AG04449 (cell line): Measurements from ENCODE around the gene RPS21.

Experiments
- CTCF ChIA-PET: fragments of 350-600 bp; formaldehyde crosslinking; extraction: SDS; loops from one replicate; lab custom pipeline; 2021; ENCODE audit warnings: antibody characterized with exemption; lab: Yijun Ruan, JAX
- POLR2A ChIA-PET: fragments of 400-600, 350-600 bp; formaldehyde crosslinking; extraction: SDS; loops from one replicate; lab custom pipeline; 2020; ENCODE audit warnings: antibody characterized with exemption, inconsistent platforms; lab: Yijun Ruan, JAX
- DNase-seq: peaks from one replicate; pipeline ENCODE4 v3.0.0-alpha.2; 2010; ENCODE audit warnings: low read depth, low spot score
- H3K4me3 ChIP-seq: 2 replicates; pipeline ENCODE4 v1.5.1; 2011; ENCODE audit warnings: low read depth, mild to moderate bottlenecking, control low read depth, low read length
- TF ChIP-seq, protein P1 (sequence below): IDR thresholded peaks from one replicate; pipeline ENCODE4 v1.5.1; 2011; ENCODE audit warnings: mild to moderate bottlenecking, moderate library complexity, low read length, control low read depth, inconsistent platforms; ENCODE audit not compliant: insufficient read depth; ENCODE audit errors: missing control alignments

Gene RPS21

DNA sequence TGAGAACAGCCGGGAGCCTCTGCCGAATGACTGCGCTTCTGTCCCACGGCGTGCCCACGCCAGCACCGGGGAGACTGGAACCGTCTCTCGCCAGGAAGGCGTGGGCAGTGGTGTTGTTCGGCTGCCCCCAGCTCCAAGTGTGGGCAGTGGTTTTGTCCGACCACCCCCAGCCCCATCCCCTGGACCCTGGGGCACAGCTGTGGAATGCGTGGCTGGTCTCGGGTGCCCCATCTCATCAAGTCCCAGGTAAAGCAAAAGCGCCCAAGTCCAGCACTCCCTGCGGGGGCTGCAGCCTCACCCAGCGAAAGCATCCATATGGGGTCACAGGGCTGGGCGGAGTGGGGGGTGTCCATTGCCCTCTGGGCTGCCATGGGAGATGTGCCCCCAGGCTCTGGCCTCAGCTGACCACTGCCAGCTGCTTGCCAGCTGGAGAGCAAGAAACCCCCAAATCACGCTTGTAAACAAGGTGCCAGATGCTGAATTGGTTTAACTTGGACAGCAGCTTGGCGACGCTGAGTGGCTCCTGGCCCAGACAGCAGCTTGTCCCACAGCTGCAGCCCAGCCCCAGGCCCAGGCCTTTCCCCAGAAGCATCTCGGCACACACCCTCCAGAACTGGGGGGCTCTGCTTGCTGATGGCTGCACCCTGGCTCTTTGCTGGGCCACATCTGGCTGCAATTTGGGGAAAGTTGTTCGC, 15.7 kb downstream of the RPS21 start:
- POLR2A ChIA-PET: no interaction called here
- no peak for DNase-seq
- CTCF ChIA-PET: interaction anchor here (1.3 to 1.6 kb wide), 3 partner anchors 16 to 102 kb away, joined by 3 to 6 read pairs (median 5); partner anchors contain the start of gene RPS21
- TF ChIP-seq, protein P1, sequence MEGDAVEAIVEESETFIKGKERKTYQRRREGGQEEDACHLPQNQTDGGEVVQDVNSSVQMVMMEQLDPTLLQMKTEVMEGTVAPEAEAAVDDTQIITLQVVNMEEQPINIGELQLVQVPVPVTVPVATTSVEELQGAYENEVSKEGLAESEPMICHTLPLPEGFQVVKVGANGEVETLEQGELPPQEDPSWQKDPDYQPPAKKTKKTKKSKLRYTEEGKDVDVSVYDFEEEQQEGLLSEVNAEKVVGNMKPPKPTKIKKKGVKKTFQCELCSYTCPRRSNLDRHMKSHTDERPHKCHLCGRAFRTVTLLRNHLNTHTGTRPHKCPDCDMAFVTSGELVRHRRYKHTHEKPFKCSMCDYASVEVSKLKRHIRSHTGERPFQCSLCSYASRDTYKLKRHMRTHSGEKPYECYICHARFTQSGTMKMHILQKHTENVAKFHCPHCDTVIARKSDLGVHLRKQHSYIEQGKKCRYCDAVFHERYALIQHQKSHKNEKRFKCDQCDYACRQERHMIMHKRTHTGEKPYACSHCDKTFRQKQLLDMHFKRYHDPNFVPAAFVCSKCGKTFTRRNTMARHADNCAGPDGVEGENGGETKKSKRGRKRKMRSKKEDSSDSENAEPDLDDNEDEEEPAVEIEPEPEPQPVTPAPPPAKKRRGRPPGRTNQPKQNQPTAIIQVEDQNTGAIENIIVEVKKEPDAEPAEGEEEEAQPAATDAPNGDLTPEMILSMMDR: no peak
- no peak overlapping the region for H3K4me3 ChIP-seq

DNA sequence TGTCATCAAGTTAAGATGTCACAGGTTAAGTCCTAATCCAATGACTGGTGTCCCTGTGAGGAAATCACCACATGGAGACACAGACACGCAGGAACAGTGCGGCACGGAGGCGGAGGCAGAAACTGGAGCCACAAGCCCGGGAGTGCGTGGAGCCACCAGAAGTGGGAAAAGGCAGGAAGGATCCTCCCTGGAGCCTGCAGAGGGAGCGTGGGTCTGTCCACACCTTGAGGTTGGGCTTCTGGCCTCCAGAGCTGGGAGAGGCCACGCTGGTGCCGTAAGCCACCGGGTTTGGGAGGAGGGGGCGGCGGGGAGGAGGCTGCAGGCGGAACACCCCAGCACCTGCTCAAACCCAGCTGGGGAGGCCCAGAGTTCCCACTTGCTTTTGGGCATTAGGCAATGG, 16.4 kb downstream of the RPS21 start:
- DNase-seq: no peak
- TF ChIP-seq, protein P1: no peak
- no peak overlapping the region for H3K4me3 ChIP-seq
- POLR2A ChIA-PET: no interaction called here
- CTCF ChIA-PET: interaction anchor here (1.3 kb wide), 2 partner anchors 21 to 102 kb away, joined by 3 to 5 read pairs; no protein-coding TSS in a partner anchor

DNA sequence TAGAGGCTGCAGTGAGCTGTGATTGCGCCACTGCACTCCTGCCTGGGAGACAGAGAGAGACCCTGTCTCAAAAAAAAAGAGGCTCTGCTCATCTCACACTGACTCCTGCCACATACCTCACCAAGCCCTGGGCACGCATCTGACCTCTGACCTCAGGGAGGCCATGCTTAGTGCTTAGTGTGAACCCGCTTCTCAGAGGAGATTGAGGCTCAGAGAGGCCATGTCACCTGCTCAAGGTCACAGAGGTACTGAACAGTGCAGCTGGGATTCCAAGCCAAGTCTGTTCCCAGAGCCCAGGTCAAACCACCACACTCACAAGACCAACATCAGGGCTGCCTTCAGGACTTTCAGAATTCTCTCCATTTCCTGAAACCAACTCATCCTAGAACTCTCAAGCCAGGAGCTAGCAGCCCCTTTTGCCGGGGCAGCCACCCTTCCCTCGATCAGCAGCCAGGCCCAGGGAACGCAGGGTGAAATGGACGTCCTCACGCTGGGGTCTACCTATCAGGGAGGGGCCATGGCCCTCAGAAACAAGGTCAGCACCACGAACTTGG, 17.3 kb downstream of the RPS21 start:
- no peak overlapping the region for H3K4me3 ChIP-seq
- ChIA-PET POLR2A (no interaction called here), CTCF (no interaction called here)
- TF ChIP-seq, protein P1: no peak
- no peak for DNase-seq

DNA sequence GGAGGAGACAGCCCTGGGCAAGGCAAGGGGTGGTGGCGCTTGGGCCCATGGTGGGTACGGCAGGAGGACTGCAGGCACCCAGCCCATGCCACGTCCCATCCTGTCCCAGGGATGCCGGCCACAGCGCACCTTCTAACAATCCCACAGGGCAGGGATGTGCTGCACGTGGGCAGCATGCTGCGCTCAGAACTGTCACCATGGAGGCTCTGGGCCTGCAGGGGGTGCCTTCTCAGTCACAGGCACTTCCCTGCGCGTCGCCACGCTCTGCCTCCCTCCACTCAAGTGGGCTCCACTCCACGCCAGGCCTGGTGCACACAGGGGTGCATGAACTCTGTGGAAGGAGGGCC, 17.8 kb downstream of the RPS21 start:
- H3K4me3 ChIP-seq: no peak overlapping the region
- no peak for DNase-seq
- ChIA-PET POLR2A (no interaction called here), CTCF (interaction anchor here (1.0 kb wide), 1 partner anchor 104 kb away, joined by 3 read pairs; no protein-coding TSS in a partner anchor)
- TF ChIP-seq, protein P1: no peak

DNA sequence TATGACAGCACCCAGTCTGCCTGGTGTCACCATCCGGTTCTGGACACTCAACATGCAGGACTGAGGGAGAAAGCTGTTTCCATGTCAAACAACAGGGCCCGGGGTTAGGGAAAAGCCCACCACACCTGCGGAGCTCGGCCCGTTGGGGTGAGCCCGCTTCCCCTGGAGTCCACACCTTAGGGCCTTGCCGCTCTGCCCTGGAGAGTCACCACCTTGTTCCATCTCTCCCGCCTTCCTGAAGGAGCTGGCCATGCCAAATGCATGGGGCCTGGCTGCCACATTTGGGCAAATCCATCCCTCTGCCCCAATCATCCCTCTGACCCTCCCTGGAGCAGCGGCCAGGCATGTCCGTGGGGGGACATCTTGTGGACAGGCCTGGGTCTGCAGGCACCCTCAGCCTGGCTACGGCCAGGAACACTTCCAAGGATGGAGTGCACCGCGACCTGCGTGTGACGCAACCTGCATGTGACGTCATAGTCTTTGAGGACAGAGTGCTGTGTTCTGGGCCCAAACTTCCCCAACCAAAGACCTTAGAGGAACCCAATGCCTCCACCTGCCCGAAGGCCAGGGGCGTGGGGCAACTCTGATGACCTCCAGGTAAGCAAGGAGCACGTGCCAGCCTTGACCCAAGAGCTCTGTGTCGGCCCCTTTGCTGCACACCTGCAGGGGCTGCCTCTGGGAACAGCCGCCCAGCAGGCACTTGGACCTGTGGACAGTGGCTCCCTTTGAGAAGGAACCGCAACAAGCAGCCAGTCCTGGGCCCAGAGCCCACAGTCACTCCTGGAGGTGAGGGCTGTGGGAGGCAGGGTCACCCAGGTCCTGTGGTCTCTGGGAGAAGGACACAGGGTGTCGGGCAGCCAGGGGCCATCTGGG, 18.4 kb downstream of the RPS21 start:
- ChIA-PET CTCF (interaction anchor here (1.0 kb wide), 1 partner anchor 104 kb away, joined by 3 read pairs; no protein-coding TSS in a partner anchor), POLR2A (no interaction called here)
- no peak for DNase-seq
- H3K4me3 ChIP-seq: peak overlapping the region; percentile 66
- TF ChIP-seq, protein P1: peak; percentile 57
